ENCODE data around the gene SYTL2.
A peak's percentile ranks its signal among the peaks of the same experiment; 100 is the strongest.

SYTL2 gene

DNA sequence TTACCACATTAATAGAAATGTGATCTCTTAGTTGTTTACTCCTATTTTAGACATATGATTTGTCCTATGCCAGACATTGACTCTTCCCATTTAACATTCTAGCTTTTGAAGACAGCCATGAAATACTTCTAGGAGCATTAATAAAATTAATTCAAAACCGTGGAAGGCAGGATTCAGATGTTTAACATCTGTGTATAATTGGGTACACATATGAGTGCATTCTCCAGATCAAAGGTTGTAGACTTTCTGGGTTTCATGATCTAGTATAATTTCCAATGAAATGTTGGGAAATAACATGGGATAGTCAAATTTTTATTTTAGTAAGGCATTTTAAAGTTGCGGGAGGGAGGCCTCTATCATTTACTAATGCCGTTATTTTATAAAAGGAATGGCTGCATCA lies 89.8 kb downstream of the SYTL2 start:
- Histone ChIP-seq H3K4me1 (ENCODE audit: control insufficient read depth in 2 of 2, insufficient read depth in 2 of 2, low read length in 2 of 2) (no peaks in the 10 kb centered on the region), H3K9me3 (ENCODE audit: control insufficient read depth in 2 of 2, low read length in 2 of 2) (no peaks in the 10 kb centered on the region), H3K27me3 (ENCODE audit: control insufficient read depth in 2 of 2, insufficient read depth in 2 of 2, low read length in 2 of 2) (no peaks in the 10 kb centered on the region), H3K9ac (ENCODE audit: low read depth in 1 of 2, low read length in 2 of 2) (no peak overlapping the region), H3K36me3 (ENCODE audit: control insufficient read depth in 2 of 2, insufficient read depth in 2 of 2, low read length in 2 of 2) (peaks cover 7% of the 10 kb centered on the region in 2 donors), H3K27ac (ENCODE audit: low read depth in 2 of 2, low read length in 2 of 2) (no peak overlapping the region), H3K4me3 (ENCODE audit: low read length in 2 of 2) (no peak overlapping the region)

DNA sequence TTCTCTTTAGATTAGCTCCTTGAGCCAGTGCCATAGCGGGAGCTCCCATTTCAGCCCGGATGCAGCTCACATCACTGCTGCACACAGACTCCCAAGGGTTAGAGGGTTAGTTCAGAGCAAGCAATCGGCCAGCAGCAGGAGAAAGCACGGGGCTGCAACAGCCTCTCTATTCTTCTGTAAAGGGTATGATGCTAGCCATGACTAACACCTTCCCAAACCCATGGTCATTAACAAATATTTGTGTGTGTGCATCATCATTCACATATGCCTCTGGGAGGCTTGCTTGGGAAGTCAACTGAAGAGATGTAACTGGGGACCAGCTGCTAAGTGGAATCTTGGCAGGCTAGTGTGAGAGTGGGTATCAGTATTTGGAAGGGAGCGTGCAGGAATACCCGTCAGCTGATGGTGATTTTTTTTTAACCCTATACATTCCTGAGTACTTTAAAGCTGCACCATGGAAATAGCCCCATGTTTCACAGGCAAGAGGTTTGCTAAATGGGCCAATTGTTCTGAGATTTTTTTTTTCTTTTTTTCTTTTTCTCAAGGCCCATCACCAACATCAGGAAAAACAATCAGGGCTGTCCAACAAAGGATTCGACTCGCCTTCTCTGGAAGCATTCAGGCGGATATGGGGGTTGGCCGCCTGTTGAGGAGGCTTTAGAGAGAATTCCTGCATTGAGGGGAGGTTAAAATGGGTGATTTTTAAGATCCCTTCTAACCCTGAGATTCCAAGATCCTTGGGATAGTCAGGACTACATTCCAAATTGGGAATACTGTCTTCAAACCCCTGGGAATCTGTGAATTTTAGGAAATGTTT lies 91.7 kb downstream of the SYTL2 start:
- Histone ChIP-seq H3K27me3 (ENCODE audit: control insufficient read depth in 2 of 2, insufficient read depth in 2 of 2, low read length in 2 of 2) (no peaks in the 10 kb centered on the region), H3K36me3 (ENCODE audit: control insufficient read depth in 2 of 2, insufficient read depth in 2 of 2, low read length in 2 of 2) (peaks cover 7 to 8% of the 10 kb centered on the region in 2 donors), H3K4me3 (ENCODE audit: low read length in 2 of 2) (peak overlapping the region; percentile 3 to 21), H3K9me3 (ENCODE audit: control insufficient read depth in 2 of 2, low read length in 2 of 2) (no peaks in the 10 kb centered on the region), H3K4me1 (ENCODE audit: control insufficient read depth in 2 of 2, insufficient read depth in 2 of 2, low read length in 2 of 2) (no peaks in the 10 kb centered on the region), H3K9ac (ENCODE audit: low read depth in 1 of 2, low read length in 2 of 2) (no peak overlapping the region), H3K27ac (ENCODE audit: low read depth in 2 of 2, low read length in 2 of 2) (peak overlapping the region in 1 of 2 donors; percentile 32)

DNA sequence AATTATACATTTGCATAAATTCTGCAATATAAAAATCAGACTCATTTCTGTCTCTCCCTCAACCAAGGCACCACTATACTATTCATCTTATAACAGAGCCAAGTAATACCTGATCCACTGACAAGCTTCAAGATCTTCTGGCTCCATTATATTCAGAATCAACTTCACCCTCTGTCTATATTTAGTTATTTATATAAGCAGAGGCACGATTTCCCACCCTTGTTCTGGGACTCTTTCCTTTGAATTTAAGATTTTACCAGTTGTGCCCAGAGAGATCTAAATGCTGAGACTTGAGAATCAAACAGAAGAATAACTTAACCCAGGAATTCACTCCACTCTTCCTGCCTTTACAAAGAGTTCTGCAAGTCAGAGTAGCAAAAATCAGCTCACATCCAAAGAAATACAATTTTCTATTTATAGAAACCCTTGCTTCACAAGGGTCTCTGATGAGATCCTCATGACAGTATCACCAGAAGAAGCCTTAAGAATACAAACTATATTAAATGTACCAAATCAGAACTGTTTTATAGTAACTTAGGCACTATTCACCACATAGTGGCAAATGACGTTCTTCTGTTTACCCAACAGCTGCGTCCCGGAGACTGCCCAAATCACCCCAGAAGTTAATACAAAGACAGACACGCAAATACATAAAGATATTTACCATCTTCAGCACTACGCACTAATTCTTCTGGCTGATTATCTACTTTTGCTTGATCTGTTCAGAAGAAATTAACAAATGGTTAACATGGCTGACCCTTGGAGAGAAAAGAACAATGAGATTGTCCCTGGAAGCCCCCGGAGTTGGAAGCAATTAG lies 92.6 kb downstream of the SYTL2 start:
- no peaks in the 10 kb centered on the region for H3K4me1 ChIP-seq (ENCODE audit: control insufficient read depth in 2 of 2, insufficient read depth in 2 of 2, low read length in 2 of 2)

DNA sequence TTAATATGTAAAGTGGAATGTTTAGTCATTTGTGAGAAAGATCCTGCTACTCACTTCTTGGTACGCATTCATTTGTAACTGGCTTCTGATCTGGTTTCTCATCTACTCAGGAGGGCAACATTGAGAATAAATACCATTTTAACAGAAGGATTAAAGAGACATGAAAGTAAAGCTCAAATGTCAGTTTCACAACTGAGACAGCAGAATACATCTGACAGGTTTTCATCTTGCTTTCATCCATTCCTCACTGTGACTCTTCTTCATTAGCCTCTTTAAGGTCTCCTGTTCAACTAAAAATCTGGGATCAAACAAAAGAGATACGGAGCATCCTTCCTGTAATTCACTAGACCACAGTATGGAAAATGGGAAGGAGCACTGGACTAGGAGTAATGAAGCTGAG lies 93.5 kb downstream of the SYTL2 start:
- Histone ChIP-seq H3K4me3 (ENCODE audit: low read length in 2 of 2) (no peak overlapping the region), H3K9ac (ENCODE audit: low read depth in 1 of 2, low read length in 2 of 2) (no peak overlapping the region), H3K9me3 (ENCODE audit: control insufficient read depth in 2 of 2, low read length in 2 of 2) (no peaks in the 10 kb centered on the region), H3K27ac (ENCODE audit: low read depth in 2 of 2, low read length in 2 of 2) (no peak overlapping the region), H3K4me1 (ENCODE audit: control insufficient read depth in 2 of 2, insufficient read depth in 2 of 2, low read length in 2 of 2) (no peaks in the 10 kb centered on the region), H3K36me3 (ENCODE audit: control insufficient read depth in 2 of 2, insufficient read depth in 2 of 2, low read length in 2 of 2) (peaks cover 11 to 21% of the 10 kb centered on the region in 2 donors), H3K27me3 (ENCODE audit: control insufficient read depth in 2 of 2, insufficient read depth in 2 of 2, low read length in 2 of 2) (no peaks in the 10 kb centered on the region)

More for the DNA sequence above, 92.6 kb downstream of the SYTL2 start:
- peak overlapping the region in 1 of 2 donors; percentile 32 for H3K27ac ChIP-seq (ENCODE audit: low read depth in 2 of 2, low read length in 2 of 2)
- H3K9ac ChIP-seq (ENCODE audit: low read depth in 1 of 2, low read length in 2 of 2) = no peak overlapping the region
- H3K4me3 ChIP-seq (ENCODE audit: low read length in 2 of 2) = peak overlapping the region; percentile 3 to 21
- H3K9me3 ChIP-seq (ENCODE audit: control insufficient read depth in 2 of 2, low read length in 2 of 2) = no peaks in the 10 kb centered on the region
- H3K36me3 ChIP-seq (ENCODE audit: control insufficient read depth in 2 of 2, insufficient read depth in 2 of 2, low read length in 2 of 2) = peaks cover 11 to 15% of the 10 kb centered on the region in 2 donors
- no peaks in the 10 kb centered on the region for H3K27me3 ChIP-seq (ENCODE audit: control insufficient read depth in 2 of 2, insufficient read depth in 2 of 2, low read length in 2 of 2)

DNA sequence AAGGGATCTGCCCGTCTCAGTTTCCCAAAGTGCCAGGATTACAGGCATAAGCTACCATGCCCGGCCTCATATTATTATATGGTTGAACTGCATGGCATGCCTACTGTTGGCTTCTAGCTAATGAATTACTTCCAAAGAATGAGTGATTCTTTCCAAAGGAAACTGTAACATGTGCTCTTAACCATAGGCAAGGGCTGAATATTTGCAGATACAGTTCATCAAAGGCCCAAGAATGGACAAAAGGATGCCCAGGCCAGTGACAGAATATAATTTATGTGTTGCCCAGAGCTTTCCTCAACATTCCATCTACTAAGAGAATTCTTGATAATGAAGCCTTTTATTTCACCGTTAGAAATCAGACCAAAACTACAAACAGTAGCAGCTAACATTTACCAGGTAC lies 98.0 kb downstream of the SYTL2 start:
- Histone ChIP-seq H3K4me1 (ENCODE audit: control insufficient read depth in 2 of 2, insufficient read depth in 2 of 2, low read length in 2 of 2) (no peaks in the 10 kb centered on the region), H3K4me3 (ENCODE audit: low read length in 2 of 2) (no peak overlapping the region), H3K36me3 (ENCODE audit: control insufficient read depth in 2 of 2, insufficient read depth in 2 of 2, low read length in 2 of 2) (peaks cover 10 to 22% of the 10 kb centered on the region in 2 donors), H3K9ac (ENCODE audit: low read depth in 1 of 2, low read length in 2 of 2) (no peak overlapping the region), H3K27me3 (ENCODE audit: control insufficient read depth in 2 of 2, insufficient read depth in 2 of 2, low read length in 2 of 2) (no peaks in the 10 kb centered on the region), H3K9me3 (ENCODE audit: control insufficient read depth in 2 of 2, low read length in 2 of 2) (no peaks in the 10 kb centered on the region), H3K27ac (ENCODE audit: low read depth in 2 of 2, low read length in 2 of 2) (no peak overlapping the region)

DNA sequence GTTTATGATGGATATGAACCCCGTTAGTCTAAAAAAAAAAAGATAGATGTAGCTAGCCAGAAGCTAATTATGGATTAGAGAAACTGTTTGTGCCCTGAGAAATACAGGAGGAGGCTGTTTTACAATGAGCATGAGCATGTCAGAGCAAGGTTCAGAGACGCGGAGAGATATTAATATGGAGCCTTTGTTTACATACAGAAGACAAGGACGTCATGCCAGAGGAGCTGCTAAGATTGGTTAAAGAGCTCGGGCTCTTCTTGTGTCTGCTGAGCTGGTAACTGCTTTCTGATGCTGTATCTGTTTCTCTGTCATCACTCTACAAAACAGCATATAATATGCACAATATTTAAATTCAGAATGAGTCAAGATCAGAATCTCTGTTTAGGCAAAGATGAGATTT lies 100.0 kb downstream of the SYTL2 start:
- Histone ChIP-seq H3K9ac (ENCODE audit: low read depth in 1 of 2, low read length in 2 of 2) (no peak overlapping the region), H3K4me1 (ENCODE audit: control insufficient read depth in 2 of 2, insufficient read depth in 2 of 2, low read length in 2 of 2) (no peaks in the 10 kb centered on the region), H3K9me3 (ENCODE audit: control insufficient read depth in 2 of 2, low read length in 2 of 2) (no peaks in the 10 kb centered on the region), H3K27me3 (ENCODE audit: control insufficient read depth in 2 of 2, insufficient read depth in 2 of 2, low read length in 2 of 2) (no peaks in the 10 kb centered on the region), H3K36me3 (ENCODE audit: control insufficient read depth in 2 of 2, insufficient read depth in 2 of 2, low read length in 2 of 2) (peaks cover 11 to 29% of the 10 kb centered on the region in 2 donors), H3K4me3 (ENCODE audit: low read length in 2 of 2) (no peak overlapping the region), H3K27ac (ENCODE audit: low read depth in 2 of 2, low read length in 2 of 2) (no peak overlapping the region)

DNA sequence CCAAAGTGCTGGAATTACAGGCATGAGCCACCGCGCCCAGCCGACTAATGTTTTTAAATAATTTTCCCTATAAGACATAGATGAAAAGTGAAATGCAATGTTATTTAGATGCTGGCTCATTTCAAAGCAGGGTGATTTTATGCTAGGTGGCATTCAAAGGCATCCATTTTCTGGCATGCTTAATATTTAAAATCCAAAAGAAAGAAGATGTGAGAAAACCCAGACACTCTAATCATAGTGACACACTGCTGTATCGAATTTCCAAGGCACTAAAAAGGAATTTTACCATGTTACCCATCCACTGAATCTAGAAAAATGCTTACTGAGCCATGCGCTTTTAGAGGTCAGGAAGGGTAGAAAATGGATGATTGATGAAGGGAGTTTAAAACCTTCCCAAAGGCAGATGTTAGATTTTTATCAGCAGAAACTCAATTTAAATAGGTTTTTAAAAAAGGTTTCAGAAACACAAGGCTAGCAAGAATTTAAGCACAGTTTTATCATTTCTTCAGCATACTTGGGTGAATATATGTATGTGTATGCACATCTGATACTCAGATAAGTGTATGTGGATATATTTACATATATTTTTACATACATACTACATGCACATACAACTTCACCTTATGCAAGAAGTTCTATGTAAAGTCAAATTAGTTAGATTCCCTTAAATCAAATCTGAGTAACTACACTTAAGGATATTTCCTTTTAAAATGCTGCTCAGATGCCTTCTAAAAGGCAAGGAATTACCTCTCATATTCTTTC lies 100.8 kb downstream of the SYTL2 start:
- Histone ChIP-seq H3K9ac (ENCODE audit: low read depth in 1 of 2, low read length in 2 of 2) (no peak overlapping the region), H3K9me3 (ENCODE audit: control insufficient read depth in 2 of 2, low read length in 2 of 2) (no peaks in the 10 kb centered on the region), H3K4me3 (ENCODE audit: low read length in 2 of 2) (no peak overlapping the region), H3K27ac (ENCODE audit: low read depth in 2 of 2, low read length in 2 of 2) (no peak overlapping the region), H3K4me1 (ENCODE audit: control insufficient read depth in 2 of 2, insufficient read depth in 2 of 2, low read length in 2 of 2) (no peaks in the 10 kb centered on the region), H3K27me3 (ENCODE audit: control insufficient read depth in 2 of 2, insufficient read depth in 2 of 2, low read length in 2 of 2) (no peaks in the 10 kb centered on the region), H3K36me3 (ENCODE audit: control insufficient read depth in 2 of 2, insufficient read depth in 2 of 2, low read length in 2 of 2) (peaks cover 11 to 32% of the 10 kb centered on the region in 2 donors)

DNA sequence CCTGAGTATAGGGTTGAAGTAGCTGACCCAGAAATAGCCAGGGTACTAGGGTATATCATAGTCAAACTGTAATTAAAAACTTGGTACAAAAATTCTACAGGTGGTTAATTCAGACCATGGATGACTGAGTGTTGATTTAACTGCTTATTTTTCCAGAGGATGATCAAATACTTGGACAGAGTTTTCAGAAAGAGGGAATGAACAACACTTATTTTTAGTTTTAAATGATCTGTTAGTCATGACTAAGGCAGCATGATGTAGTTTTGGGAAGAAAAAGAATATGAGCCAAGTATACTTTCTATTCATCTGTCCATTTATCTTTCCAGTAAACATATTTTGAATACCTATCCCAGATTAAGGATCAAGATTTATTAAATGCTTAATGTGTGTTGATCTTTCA lies 105.1 kb downstream of the SYTL2 start:
- Histone ChIP-seq H3K27me3 (ENCODE audit: control insufficient read depth in 2 of 2, insufficient read depth in 2 of 2, low read length in 2 of 2) (no peaks in the 10 kb centered on the region), H3K36me3 (ENCODE audit: control insufficient read depth in 2 of 2, insufficient read depth in 2 of 2, low read length in 2 of 2) (peaks cover 7 to 18% of the 10 kb centered on the region in 2 donors), H3K4me3 (ENCODE audit: low read length in 2 of 2) (no peak overlapping the region), H3K9ac (ENCODE audit: low read depth in 1 of 2, low read length in 2 of 2) (no peak overlapping the region), H3K27ac (ENCODE audit: low read depth in 2 of 2, low read length in 2 of 2) (no peak overlapping the region), H3K9me3 (ENCODE audit: control insufficient read depth in 2 of 2, low read length in 2 of 2) (no peaks in the 10 kb centered on the region), H3K4me1 (ENCODE audit: control insufficient read depth in 2 of 2, insufficient read depth in 2 of 2, low read length in 2 of 2) (no peaks in the 10 kb centered on the region)

DNA sequence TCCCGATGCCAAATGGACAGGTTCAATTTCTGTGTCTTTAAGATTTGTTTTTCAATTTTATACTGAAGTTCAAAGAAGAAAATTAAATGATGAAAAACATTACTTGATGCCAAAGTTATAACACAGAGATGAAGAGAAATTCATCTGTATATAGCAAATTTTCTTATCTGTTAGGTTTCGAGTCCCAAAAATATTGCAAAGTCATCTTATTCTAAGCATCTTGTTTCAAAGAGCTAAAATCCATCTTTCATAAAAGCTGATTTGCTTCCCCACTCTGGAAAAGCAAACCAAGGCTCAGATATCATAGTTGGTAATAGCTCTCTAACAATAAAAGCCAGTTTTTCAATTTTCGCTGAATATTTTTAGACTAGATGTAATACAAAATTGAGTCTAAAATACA lies 106.0 kb downstream of the SYTL2 start:
- Histone ChIP-seq H3K4me1 (ENCODE audit: control insufficient read depth in 2 of 2, insufficient read depth in 2 of 2, low read length in 2 of 2) (peaks cover 0 to 3% of the 10 kb centered on the region in 2 donors), H3K9me3 (ENCODE audit: control insufficient read depth in 2 of 2, low read length in 2 of 2) (no peaks in the 10 kb centered on the region), H3K27me3 (ENCODE audit: control insufficient read depth in 2 of 2, insufficient read depth in 2 of 2, low read length in 2 of 2) (no peaks in the 10 kb centered on the region), H3K36me3 (ENCODE audit: control insufficient read depth in 2 of 2, insufficient read depth in 2 of 2, low read length in 2 of 2) (peaks cover 10 to 23% of the 10 kb centered on the region in 2 donors), H3K9ac (ENCODE audit: low read depth in 1 of 2, low read length in 2 of 2) (no peak overlapping the region), H3K27ac (ENCODE audit: low read depth in 2 of 2, low read length in 2 of 2) (no peak overlapping the region), H3K4me3 (ENCODE audit: low read length in 2 of 2) (no peak overlapping the region)

Data from mucosa of rectum (tissue), 2 donors.